A673 (cell line): Measurements from ENCODE around the gene MAP2K5.

Experiments
- EZH2 ChIP-seq: fragments of 200-600 bp; sonication (generic); IDR thresholded peaks from 2 replicates; pipeline ENCODE4 v1.6.1; 2017; ENCODE audit warnings: borderline replicate concordance, low read depth, mild to moderate bottlenecking, mixed read lengths, antibody characterized with exemption, low read length; ENCODE audit not compliant: poor library complexity, severe bottlenecking
- TF ChIP-seq, protein P1 (sequence below): fragments of 300-800, 200-600 bp; sonication (generic); conservative IDR thresholded peaks from 2 replicates; pipeline ENCODE4 v1.5.1; 2017; ENCODE audit warnings: low read depth, mild to moderate bottlenecking, antibody characterized with exemption, low read length, moderate library complexity, mixed read lengths

DNA sequence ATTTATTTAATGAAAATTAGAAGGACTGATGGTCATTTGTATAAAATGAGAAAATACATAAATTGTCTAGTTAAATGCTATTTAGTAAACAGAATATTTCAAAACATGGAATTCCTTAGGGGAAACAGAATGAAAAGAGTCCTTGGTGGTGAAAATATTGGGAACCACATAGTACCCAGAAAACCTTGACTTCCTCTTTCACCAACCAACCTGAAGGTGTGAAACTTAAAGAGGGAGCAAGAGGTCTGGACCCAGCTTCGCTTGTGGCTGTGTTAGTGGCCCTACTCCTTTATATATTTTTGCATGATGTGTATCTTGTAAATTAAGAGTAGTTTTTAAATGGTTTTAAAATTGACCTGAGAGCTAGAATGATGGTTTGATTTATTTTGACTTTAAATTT is 64.2 kb downstream of the MAP2K5 start:
- TF ChIP-seq, protein P1, sequence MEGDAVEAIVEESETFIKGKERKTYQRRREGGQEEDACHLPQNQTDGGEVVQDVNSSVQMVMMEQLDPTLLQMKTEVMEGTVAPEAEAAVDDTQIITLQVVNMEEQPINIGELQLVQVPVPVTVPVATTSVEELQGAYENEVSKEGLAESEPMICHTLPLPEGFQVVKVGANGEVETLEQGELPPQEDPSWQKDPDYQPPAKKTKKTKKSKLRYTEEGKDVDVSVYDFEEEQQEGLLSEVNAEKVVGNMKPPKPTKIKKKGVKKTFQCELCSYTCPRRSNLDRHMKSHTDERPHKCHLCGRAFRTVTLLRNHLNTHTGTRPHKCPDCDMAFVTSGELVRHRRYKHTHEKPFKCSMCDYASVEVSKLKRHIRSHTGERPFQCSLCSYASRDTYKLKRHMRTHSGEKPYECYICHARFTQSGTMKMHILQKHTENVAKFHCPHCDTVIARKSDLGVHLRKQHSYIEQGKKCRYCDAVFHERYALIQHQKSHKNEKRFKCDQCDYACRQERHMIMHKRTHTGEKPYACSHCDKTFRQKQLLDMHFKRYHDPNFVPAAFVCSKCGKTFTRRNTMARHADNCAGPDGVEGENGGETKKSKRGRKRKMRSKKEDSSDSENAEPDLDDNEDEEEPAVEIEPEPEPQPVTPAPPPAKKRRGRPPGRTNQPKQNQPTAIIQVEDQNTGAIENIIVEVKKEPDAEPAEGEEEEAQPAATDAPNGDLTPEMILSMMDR = no peak
- TF ChIP-seq EZH2 = no peak
